HepG2 (cell line): ENCODE measurements around the gene TMCC1. TPM values are rescaled to one million over a fixed set of nuclear protein-coding genes. Genes with fewer than 3 reads are reported as not detected.

Experiments used
- ATAC-seq: fragments of 200-7000 bp; cut with Tn5 transposase; 3 replicates; pipeline ENCODE4 v1.9.1; 2020; ENCODE audit warnings: mild to moderate bottlenecking, moderate library complexity
- BruUV-seq: library from RNA; stranded (reverse); fragments of 400-500 nt; replicated peaks from 2 replicates; lab custom pipeline; 2021; lab: Mats Ljungman, UMichigan
- CTCF ChIA-PET: fragments of 300-600 bp; formaldehyde crosslinking; extraction: SDS; loops from one replicate; lab custom pipeline; 2021; ENCODE audit warnings: low total read pairs, inconsistent platforms, low intra/inter-chr PET ratio; lab: Yijun Ruan, JAX
- POLR2A ChIA-PET: fragments of 350-600 bp; sonication (Branson Sonifier 250); formaldehyde crosslinking; loops from one replicate; lab custom pipeline; 2020; ENCODE audit warnings: antibody characterized with exemption, inconsistent platforms; lab: Yijun Ruan, JAX
- DNase-seq: peaks from one replicate; pipeline ENCODE4 v3.0.0-alpha.2; 2015; ENCODE audit warnings: low spot score
- FAIRE-seq: peaks from 3 replicates; lab custom pipeline; 2011; peaks lifted over from hg19 to GRCh38; lab: Jason Lieb, UNC
- H2AFZ ChIP-seq: one replicate; pipeline ENCODE4 v1.6.1; 2011; ENCODE audit warnings: low read length, inconsistent platforms
- H3K27ac ChIP-seq: fragments of 300-600 bp; 3 replicates; pipeline ENCODE4 v1.8.0; 2011; ENCODE audit warnings: mixed run types, mild to moderate bottlenecking, mixed read lengths, low read length, inconsistent platforms; ENCODE audit not compliant: insufficient read depth; ENCODE audit errors: extremely low read length
- H3K27me3 ChIP-seq, 2 experiments: fragments of 200-600 bp in 1 of 2; 2 replicates in 1 of 2; 3 replicates in 1 of 2; pipeline versions ENCODE4 v1.6.0 to v1.8.0; 2011; ENCODE audit warnings: low read length in 2 of 2, mild to moderate bottlenecking in 2 of 2, moderate library complexity in 2 of 2, inconsistent platforms in 1 of 2; ENCODE audit not compliant: insufficient read depth in 2 of 2, control insufficient read depth in 1 of 2
- H3K36me3 ChIP-seq, 2 experiments: fragments of 200-600 bp in 1 of 2; replicated peaks in 1 of 2; 2 replicates in 1 of 2; 3 replicates in 1 of 2; pipeline versions ENCODE4 v1.5.1 to v1.8.0; 2011; ENCODE audit warnings: low read length in 2 of 2, inconsistent platforms in 1 of 2; ENCODE audit not compliant: insufficient read depth in 2 of 2, control insufficient read depth in 1 of 2
- H3K4me1 ChIP-seq: 2 replicates; pipeline ENCODE4 v1.5.1; 2012; ENCODE audit warnings: low read length, inconsistent platforms; ENCODE audit not compliant: insufficient read depth
- H3K4me2 ChIP-seq: 2 replicates; pipeline ENCODE4 v1.6.0; 2011; ENCODE audit warnings: low read depth, low read length, inconsistent platforms
- H3K4me3 ChIP-seq, 3 experiments: fragments of 200-600 bp in 1 of 3; sonication (generic), shearing (Covaris generic) in 1 of 3; replicated peaks in 1 of 3; 2 replicates each; pipeline ENCODE4 v1.5.1; 2011 to 2016; ENCODE audit warnings: low read length in 3 of 3, inconsistent platforms in 2 of 3, low read depth in 2 of 3, mild to moderate bottlenecking in 2 of 3, control low read depth in 1 of 3, mixed read lengths in 1 of 3; ENCODE audit not compliant: insufficient read depth in 1 of 3
- H3K79me2 ChIP-seq: one replicate; pipeline ENCODE4 v1.6.1; 2011; ENCODE audit warnings: low read length, inconsistent platforms; ENCODE audit not compliant: insufficient read depth
- H3K9ac ChIP-seq: 2 replicates; pipeline ENCODE4 v1.6.0; 2011; ENCODE audit warnings: mild to moderate bottlenecking, low read depth, low read length, inconsistent platforms; ENCODE audit not compliant: insufficient read depth
- H3K9me3 ChIP-seq: 2 replicates; pipeline ENCODE4 v1.5.1; 2012; ENCODE audit warnings: mild to moderate bottlenecking, low read length
- H4K20me1 ChIP-seq: 2 replicates; pipeline ENCODE4 v1.6.0; 2011; ENCODE audit warnings: inconsistent platforms, mild to moderate bottlenecking, low read length, moderate library complexity; ENCODE audit not compliant: insufficient read depth
- ARID5B ChIP-seq: IDR thresholded peaks from 2 replicates; pipeline ENCODE4 v1.4.0; 2020; ENCODE audit warnings: mild to moderate bottlenecking, missing genetic modification reagents
- EED ChIP-seq: sonication (generic); formaldehyde crosslinking; IDR thresholded peaks from 2 replicates; pipeline ENCODE4 v1.5.0; 2020; ENCODE audit warnings: mild to moderate bottlenecking, missing genetic modification reagents
- FOSL1 ChIP-seq: sonication (generic); formaldehyde crosslinking; IDR thresholded peaks from 2 replicates; pipeline ENCODE4 v1.9.0; 2021; ENCODE audit warnings: missing genetic modification reagents, borderline replicate concordance
- POLR2A ChIP-seq, 2 experiments: IDR thresholded peaks; 2 replicates each; pipeline ENCODE4 v1.6.1; 2011; ENCODE audit warnings: low read depth in 2 of 2, low read length in 2 of 2, mild to moderate bottlenecking in 1 of 2, moderate library complexity in 1 of 2; ENCODE audit not compliant: insufficient read depth in 1 of 2
- ZMAT5 ChIP-seq: sonication (generic); formaldehyde crosslinking; IDR thresholded peaks from 2 replicates; pipeline ENCODE4 v1.5.0; 2020; ENCODE audit warnings: mild to moderate bottlenecking, low read depth, missing genetic modification reagents, borderline replicate concordance
- ZNF281 ChIP-seq: sonication (generic); formaldehyde crosslinking; IDR thresholded peaks from 2 replicates; pipeline ENCODE4 v1.4.0; 2020; ENCODE audit warnings: missing genetic modification reagents, borderline replicate concordance
- ZNF558 ChIP-seq: sonication (generic); formaldehyde crosslinking; IDR thresholded peaks from 2 replicates; pipeline ENCODE4 v1.9.0; 2022; ENCODE audit warnings: mild to moderate bottlenecking, missing genetic modification reagents, borderline replicate concordance
- ZNF616 ChIP-seq: sonication (generic); formaldehyde crosslinking; IDR thresholded peaks from 2 replicates; pipeline ENCODE4 v1.5.0; 2020; ENCODE audit warnings: low read depth, mild to moderate bottlenecking, missing genetic modification reagents
- ZNF768 ChIP-seq: sonication (generic); formaldehyde crosslinking; IDR thresholded peaks from 2 replicates; pipeline ENCODE4 v1.4.0; 2020; ENCODE audit warnings: missing genetic modification reagents
- ZSCAN20 ChIP-seq: sonication (generic); formaldehyde crosslinking; IDR thresholded peaks from 2 replicates; pipeline ENCODE4 v1.4.0; 2020; ENCODE audit warnings: missing genetic modification reagents, mild to moderate bottlenecking, borderline replicate concordance
- WGBS: methylation state at CpG from one replicate; pipeline ENCODE4 v1.1.6; 2017; ENCODE audit warnings: low lambda C conversion rate; 5-methylcytosine and 5-hydroxymethylcytosine counted together
- in situ Hi-C: cut with HindIII; loops from 2 replicates; pipeline ENCODE4 v1.10.0; 2017; ENCODE audit warnings: low pct_unique_long_range_greater_than_20kb; ENCODE audit not compliant: extremely low pct_ligation_motif_present
- intact Hi-C: fragments of 100-400 bp; cut with micrococcal nuclease; formaldehyde crosslinking; loops from one replicate; pipeline ENCODE4 v1.10.0; 2022; ENCODE audit not compliant: unreplicated experiment
- polyA plus RNA-seq, 8 experiments: library from polyadenylated mRNA; depleted of rRNA in 3 of 8; stranded (reverse) in 7 of 8; unstranded in 1 of 8; fragments of >200 nt; fragmentation: Illumina TruSeq in 4 of 8; extraction: Trizol in 4 of 8; gene quantifications; 2 replicates each; pipeline versions ENCODE4 v1.2.1 to v1.2.3, GENCODE V29; 2011 to 2016; ENCODE audit warnings: low read depth in 4 of 8, missing spikeins in 1 of 8, mixed read lengths in 1 of 8; ENCODE audit not compliant: insufficient read depth in 1 of 8
- total RNA-seq, 5 experiments: library from RNA; depleted of rRNA; stranded (reverse); fragments of >200 nt; fragmentation: Illumina TruSeq; extraction: Trizol; gene quantifications; 2 replicates each; pipeline ENCODE4 v1.2.3, GENCODE V29; 2016; ENCODE audit warnings: low read depth in 1 of 5
- TF ChIP-seq, protein P1 (sequence below): sonication (generic); formaldehyde crosslinking; conservative IDR thresholded peaks from 2 replicates; pipeline ENCODE4 v1.4.0; 2020; ENCODE audit warnings: missing genetic modification reagents

TMCC1 gene
- total and polyA plus RNA-seq, 2 of the 13 experiments (the other 11 are each of a cell fraction or from before 2014, with no cell fraction given): 12.1 to 264 TPM

DNA sequence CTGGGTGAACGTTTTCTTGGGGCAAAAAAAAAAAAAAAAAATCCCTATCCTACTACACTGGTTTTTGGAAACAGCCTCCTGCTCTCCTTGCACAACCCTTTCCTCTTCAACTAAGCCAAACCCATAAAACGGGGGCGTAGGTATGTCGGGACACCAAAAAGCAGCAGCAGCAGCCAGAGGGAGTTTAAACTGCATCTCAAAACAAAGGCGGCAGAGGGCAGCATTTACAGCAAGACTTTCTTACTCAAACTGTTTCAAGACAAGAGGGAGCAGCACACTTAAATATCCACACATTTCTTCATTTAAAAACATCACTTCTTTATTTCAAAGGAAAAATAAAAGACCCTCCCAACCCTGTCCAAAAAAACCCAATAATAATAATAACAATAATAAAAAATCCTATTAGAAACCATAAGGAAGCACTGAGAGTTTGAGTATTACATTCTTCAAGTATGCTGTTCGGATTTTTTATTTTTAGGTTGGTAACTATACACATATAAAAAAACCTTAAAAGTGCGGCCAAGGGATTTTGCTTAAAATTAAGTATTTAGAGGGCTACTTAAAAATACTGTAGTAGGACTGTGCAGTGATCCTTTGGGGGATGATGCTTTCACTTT lies 243.1 kb downstream of the TMCC1 start:
- POLR2A ChIA-PET: no interaction called here
- FAIRE-seq: peak; percentile 67
- TF ChIP-seq ZSCAN20 (CRISPR knock-in tag): no peak
- TF ChIP-seq ARID5B (CRISPR knock-in tag): no peak
- no peak for TF ChIP-seq ZNF768 (CRISPR knock-in tag)
- TF ChIP-seq, protein P1, sequence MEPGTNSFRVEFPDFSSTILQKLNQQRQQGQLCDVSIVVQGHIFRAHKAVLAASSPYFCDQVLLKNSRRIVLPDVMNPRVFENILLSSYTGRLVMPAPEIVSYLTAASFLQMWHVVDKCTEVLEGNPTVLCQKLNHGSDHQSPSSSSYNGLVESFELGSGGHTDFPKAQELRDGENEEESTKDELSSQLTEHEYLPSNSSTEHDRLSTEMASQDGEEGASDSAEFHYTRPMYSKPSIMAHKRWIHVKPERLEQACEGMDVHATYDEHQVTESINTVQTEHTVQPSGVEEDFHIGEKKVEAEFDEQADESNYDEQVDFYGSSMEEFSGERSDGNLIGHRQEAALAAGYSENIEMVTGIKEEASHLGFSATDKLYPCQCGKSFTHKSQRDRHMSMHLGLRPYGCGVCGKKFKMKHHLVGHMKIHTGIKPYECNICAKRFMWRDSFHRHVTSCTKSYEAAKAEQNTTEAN (CRISPR knock-in tag): no peak
- no peak for TF ChIP-seq FOSL1 (CRISPR knock-in tag)
- TF ChIP-seq POLR2A (IDR thresholded peaks at IDR 0.05; ENCODE audit: insufficient read depth in 1 of 2, low read depth in 2 of 2, low read length in 2 of 2): peak in 1 of 2 experiments; percentile 22; a peak in 1 of 4 replicates
- TF ChIP-seq ZNF281: no peak
- no peak for TF ChIP-seq ZNF616 (CRISPR knock-in tag)
- TF ChIP-seq ZMAT5 (CRISPR knock-in tag): no peak
- no peak for TF ChIP-seq ZNF558 (CRISPR knock-in tag)
- TF ChIP-seq EED: no peak

More for the DNA sequence above, 243.1 kb downstream of the TMCC1 start:
- in situ Hi-C loops (loop anchor here (5.0 to 10.0 kb wide), 2 partner anchors 172 to 284 kb away; no protein-coding TSS in a partner anchor), intact Hi-C loops (loop anchor here (1.0 to 5.0 kb wide), 3 partner anchors 37 to 179 kb away; no protein-coding TSS in a partner anchor)
- Histone ChIP-seq H3K4me1 (peaks cover 50% of the 10 kb centered on the region), H3K27ac (no peak overlapping the region), H3K27me3 (no peaks in the 10 kb centered on the region; a peak in 1 of 5 replicates), H3K79me2 (peaks cover 45% of the 10 kb centered on the region), H3K4me2 (peak overlapping the region; percentile 87; the same call in 1 of the 2 replicates), H3K36me3 (peaks cover 9 to 29% of the 10 kb centered on the region in 2 experiments), H3K4me3 (no peak overlapping the region; a peak in 1 of 6 replicates), H2AFZ (no peak overlapping the region), H4K20me1 (peaks cover 50% of the 10 kb centered on the region), H3K9ac (no peak overlapping the region), H3K9me3 (no peaks in the 10 kb centered on the region)
- ATAC-seq: no peak
- no TSS peak for BruUV-seq
- CTCF ChIA-PET: interaction anchor here (1.1 to 4.1 kb wide), 3 partner anchors 159 to 179 kb away, joined by 3 to 44 read pairs (median 10); no protein-coding TSS in a partner anchor
- DNase-seq: peak; percentile 48
- 59% methylated on average over 7 of the region's 7 CpGs for WGBS
